HuH-7.5 (cell line): ENCODE results near the gene RTP3.
"Not testable (repeated sequence)": the region's sequence is repeated elsewhere in the genome, so short reads cannot be mapped to it uniquely, and the experiment has no call there.

ENCODE experiments used
- DNase-seq: peaks from one replicate; pipeline ENCODE4 v3.0.0; 2011; ENCODE audit warnings: low spot score

RTP3 gene

GRCh38 chr3:46519952-46520351 lies 22.2 kb downstream of the RTP3 start:
- DNase-seq, result no peak

- no peak for DNase-seq
These were observed 22.8 kb downstream of the RTP3 start for GRCh38 chr3:46520531-46520930.

GRCh38 chr3:46521096-46521495 lies 23.3 kb downstream of the RTP3 start:
- DNase-seq, result no peak

- DNase-seq, result not testable (repeated sequence)
These were observed 24.4 kb downstream of the RTP3 start for GRCh38 chr3:46522201-46522600.

- no peak for DNase-seq
These were observed 25.8 kb downstream of the RTP3 start for GRCh38 chr3:46523556-46523955.

GRCh38 chr3:46524008-46524407 lies 26.2 kb downstream of the RTP3 start:
- no peak for DNase-seq

- DNase-seq, result no peak
These were observed 27.1 kb downstream of the RTP3 start for GRCh38 chr3:46524832-46525231.

GRCh38 chr3:46527239-46527638 lies 29.5 kb downstream of the RTP3 start:
- no peak for DNase-seq

- DNase-seq, result no peak
These were observed 35.3 kb downstream of the RTP3 start for GRCh38 chr3:46533091-46533490.

- DNase-seq, result no peak
These were observed 38.0 kb downstream of the RTP3 start for GRCh38 chr3:46535746-46536145.

- DNase-seq, result no peak
These were observed 39.0 kb downstream of the RTP3 start for GRCh38 chr3:46536758-46537157.

GRCh38 chr3:46537316-46537715 lies 39.5 kb downstream of the RTP3 start:
- no peak for DNase-seq

GRCh38 chr3:46537779-46538178 lies 40.0 kb downstream of the RTP3 start:
- no peak for DNase-seq

GRCh38 chr3:46538425-46538802 lies 40.6 kb downstream of the RTP3 start:
- not testable (repeated sequence) for DNase-seq

- no peak for DNase-seq
These were observed 41.1 kb downstream of the RTP3 start for GRCh38 chr3:46538803-46539442.

GRCh38 chr3:46539443-46540005 lies 41.7 kb downstream of the RTP3 start:
- no peak for DNase-seq

- DNase-seq, result no peak
These were observed 42.8 kb downstream of the RTP3 start for GRCh38 chr3:46540550-46540949.

GRCh38 chr3:46541835-46542234 lies 44.1 kb downstream of the RTP3 start:
- no peak for DNase-seq

GRCh38 chr3:46542344-46542743 lies 44.6 kb downstream of the RTP3 start:
- DNase-seq, result no peak

- no peak for DNase-seq
These were observed 45.0 kb downstream of the RTP3 start for GRCh38 chr3:46542801-46543201.

GRCh38 chr3:46544771-46545503 lies 47.2 kb downstream of the RTP3 start:
- DNase-seq, result no peak

GRCh38 chr3:46545818-46546630 lies 48.2 kb downstream of the RTP3 start:
- DNase-seq, result no peak
